Measurements from ENCODE around the gene RAX. TPM values are rescaled to one million over a fixed set of nuclear protein-coding genes. Genes with fewer than 3 reads are reported as not detected.

RAX gene
- total RNA-seq, 2 experiments from 2014 or later: not detected

Other genes starting within 250 kb of the RAX start
- 10 to 100 TPM; 45.0 to 46.7 TPM for gene SEC11C, start 133.6 kb downstream of the RAX start, total RNA-seq
- gene GRP, start 53.3 kb downstream of the RAX start, total RNA-seq: not detected
- gene CPLX4, start 45.2 kb upstream of the RAX start, total RNA-seq: not detected
- gene LMAN1, start 85.8 kb upstream of the RAX start, total RNA-seq: 100 to 1,000 TPM; 146 to 151 TPM

Measured in activated naive CD4-positive, alpha-beta T cell treated with anti-CD3 and anti-CD28 coated beads for 36 hours (primary cell).